Measurements from ENCODE around the gene C1orf105.
"Not testable (repeated sequence)": the region's sequence is repeated elsewhere in the genome, so short reads cannot be mapped to it uniquely, and the experiment has no call there.

Gene C1orf105

GRCh38 chr1:172429331-172430127 lies 9.0 kb downstream of the C1orf105 start:
- peak; percentile 60 for DNase-seq

GRCh38 chr1:172430128-172430454 lies 9.6 kb downstream of the C1orf105 start:
- DNase-seq, result no peak

GRCh38 chr1:172431204-172431603 lies 10.7 kb downstream of the C1orf105 start:
- no peak for DNase-seq

GRCh38 chr1:172431721-172432192 lies 11.3 kb downstream of the C1orf105 start:
- no peak for DNase-seq

- DNase-seq, result not testable (repeated sequence)
These were observed 16.7 kb downstream of the C1orf105 start for GRCh38 chr1:172437183-172437582.

GRCh38 chr1:172442404-172442803 lies 21.9 kb downstream of the C1orf105 start:
- no peak for DNase-seq

- DNase-seq, result no peak
These were observed 22.5 kb downstream of the C1orf105 start for GRCh38 chr1:172442843-172443565.

- DNase-seq, result peak; percentile 63
These were observed 23.4 kb downstream of the C1orf105 start, which contains the start of gene PIGC for GRCh38 chr1:172443666-172444453. PIGC (minus strand) TSS chr1:172444069; CDS start chr1:172442622, 1,447 bp downstream.

- no peak for DNase-seq
These were observed 26.1 kb downstream of the C1orf105 start for GRCh38 chr1:172446547-172446946.

GRCh38 chr1:172447641-172448040 lies 27.2 kb downstream of the C1orf105 start:
- no peak for DNase-seq

- DNase-seq, result no peak
These were observed 28.6 kb downstream of the C1orf105 start for GRCh38 chr1:172448995-172449584.

- peak; percentile 15 for DNase-seq
These were observed 29.4 kb downstream of the C1orf105 start for GRCh38 chr1:172449585-172450523.

- no peak for DNase-seq
These were observed 30.0 kb downstream of the C1orf105 start for GRCh38 chr1:172450524-172450885.

- DNase-seq, result no peak
These were observed 30.5 kb downstream of the C1orf105 start for GRCh38 chr1:172451002-172451443.

- DNase-seq, result no peak
These were observed 32.2 kb downstream of the C1orf105 start for GRCh38 chr1:172452536-172453152.

- DNase-seq, result no peak
These were observed 32.7 kb downstream of the C1orf105 start for GRCh38 chr1:172453153-172453545.

- DNase-seq, result no peak
These were observed 33.1 kb downstream of the C1orf105 start for GRCh38 chr1:172453607-172454006.

GRCh38 chr1:172455451-172455850 lies 35.0 kb downstream of the C1orf105 start:
- no peak for DNase-seq

GRCh38 chr1:172456344-172456769 lies 35.9 kb downstream of the C1orf105 start:
- DNase-seq, result no peak

- DNase-seq, result no peak
These were observed 37.1 kb downstream of the C1orf105 start for GRCh38 chr1:172457479-172458130.

GRCh38 chr1:172460177-172460576 lies 39.7 kb downstream of the C1orf105 start:
- DNase-seq, result no peak

All from amniotic stem cell (primary cell).